CD4-positive, alpha-beta T cell treated with Interleukin-21 for 1 hour (primary cell): ENCODE measurements around the gene WDR81.
"Not testable (repeated sequence)": the region's sequence is repeated elsewhere in the genome, so short reads cannot be mapped to it uniquely, and the experiment has no call there.

Experiments used
- DNase-seq: peaks from one replicate; pipeline ENCODE4 v3.0.0-alpha.2; 2020

WDR81 gene

DNA sequence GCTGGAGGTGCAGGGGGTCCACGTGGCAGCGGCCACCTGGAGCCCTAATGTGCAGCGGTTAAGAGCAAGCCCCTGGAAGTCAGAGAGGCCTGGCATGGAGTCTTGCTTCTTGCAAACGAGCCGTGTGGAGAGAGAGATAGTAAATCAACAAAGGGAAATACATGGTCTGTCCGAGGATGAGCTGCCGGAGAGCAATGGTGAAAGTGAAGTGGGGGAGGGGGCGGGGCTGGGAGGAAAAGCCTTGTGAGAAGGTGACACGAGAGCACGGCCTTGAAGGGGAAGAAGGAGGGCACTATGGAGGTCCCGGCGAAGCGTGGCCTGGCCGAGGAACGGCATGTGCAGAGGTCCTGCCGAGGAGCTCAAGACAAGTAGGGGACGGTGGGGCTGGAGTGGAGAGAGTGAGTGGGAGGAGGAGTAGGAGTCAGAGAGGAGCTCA, 31.3 kb downstream of the WDR81 start:
- DNase-seq, result no peak

DNA sequence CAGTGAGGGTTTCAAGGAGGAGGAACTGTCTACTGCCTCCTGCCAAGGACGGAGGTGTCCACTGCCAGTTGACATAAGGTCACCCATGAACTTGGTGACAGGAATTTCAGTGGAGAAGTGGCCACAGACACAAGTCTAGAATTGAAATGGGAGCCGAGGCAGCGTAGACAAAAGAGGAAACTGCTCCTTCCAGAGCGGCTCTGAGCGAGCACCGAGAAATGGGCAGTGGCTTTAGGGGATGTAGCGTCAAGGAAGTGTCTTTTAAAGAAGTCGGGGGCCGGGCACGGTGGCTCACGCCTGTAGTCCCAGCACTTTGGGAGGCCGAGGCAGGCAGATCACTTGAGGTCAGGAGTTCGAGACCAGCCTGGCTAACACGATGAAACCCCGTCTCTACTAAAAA, 34.3 kb downstream of the WDR81 start:
- DNase-seq, result no peak

- DNase-seq, result no peak
Observed at GRCh38 chr17:1759529-1759928, 35.0 kb downstream of the WDR81 start.

- DNase-seq, result no peak
Observed at GRCh38 chr17:1762233-1762900, 37.9 kb downstream of the WDR81 start.

- DNase-seq, result no peak
Observed at GRCh38 chr17:1762901-1763898, 38.7 kb downstream of the WDR81 start.

GRCh38 chr17:1764284-1764683, 39.8 kb downstream of the WDR81 start:
- DNase-seq, result peak; percentile 65

DNA sequence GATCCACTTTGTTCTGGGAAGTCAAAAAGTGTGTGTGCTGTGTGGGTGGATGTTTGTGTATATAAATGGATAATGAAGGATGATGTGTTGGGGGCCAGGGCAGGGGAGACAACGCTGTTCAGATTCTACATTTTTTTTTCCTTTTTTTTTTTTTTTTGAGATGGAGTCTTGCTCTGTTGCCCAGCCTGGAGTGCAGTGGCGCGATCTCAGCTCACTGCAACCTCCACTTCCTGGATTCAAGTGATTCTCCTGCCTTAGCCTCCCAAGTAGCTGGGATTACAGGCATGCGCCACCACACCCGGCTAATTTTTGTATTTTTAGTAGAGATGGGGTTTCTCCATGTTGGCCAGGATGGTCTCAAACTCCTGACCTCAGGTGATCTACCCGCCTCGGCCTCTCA, 40.2 kb downstream of the WDR81 start:
- DNase-seq, result not testable (repeated sequence)

DNA sequence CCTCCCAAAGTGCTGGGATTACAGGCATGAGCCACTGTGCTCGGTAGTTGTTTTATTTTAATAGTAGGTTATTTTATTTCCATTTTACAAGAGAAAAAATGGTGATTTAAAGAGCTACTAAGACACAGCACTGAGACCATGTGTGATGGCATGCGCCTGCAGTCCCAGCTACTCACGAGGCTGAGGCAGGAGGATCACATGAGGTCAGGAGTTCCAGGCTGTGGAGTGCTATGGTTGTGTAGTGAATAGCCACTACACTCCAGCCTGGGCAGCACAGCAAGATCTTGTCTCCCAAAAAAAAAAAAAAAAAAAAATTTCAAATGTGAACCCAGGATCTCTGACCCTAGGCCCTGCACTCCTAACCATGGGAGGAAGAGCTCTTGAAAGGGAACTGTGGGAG, 41.1 kb downstream of the WDR81 start:
- no peak for DNase-seq

GRCh38 chr17:1766382-1767135, 42.1 kb downstream of the WDR81 start:
- no peak for DNase-seq

DNA sequence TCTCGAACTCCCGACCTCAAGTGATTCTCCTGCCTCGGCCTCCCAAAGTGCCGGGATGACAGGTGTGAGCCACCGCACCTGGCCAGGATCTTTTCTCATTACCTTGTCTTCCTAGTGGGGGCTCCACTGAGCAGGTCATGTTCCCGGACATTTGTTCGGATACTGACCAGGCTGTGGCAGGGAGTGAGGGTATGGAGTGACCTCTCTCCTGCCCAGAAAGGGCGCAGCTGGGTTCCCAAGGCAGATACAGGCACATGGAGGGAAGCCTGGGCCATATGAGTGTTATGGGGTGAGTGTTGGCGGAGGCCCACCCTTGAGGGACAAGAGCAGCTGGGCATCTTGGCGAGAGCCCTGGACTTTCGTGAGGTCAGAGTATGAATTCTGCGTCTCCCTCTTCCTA, 42.9 kb downstream of the WDR81 start:
- DNase-seq, result no peak

- no peak for DNase-seq
Observed at GRCh38 chr17:1769822-1770477, 45.4 kb downstream of the WDR81 start.

DNA sequence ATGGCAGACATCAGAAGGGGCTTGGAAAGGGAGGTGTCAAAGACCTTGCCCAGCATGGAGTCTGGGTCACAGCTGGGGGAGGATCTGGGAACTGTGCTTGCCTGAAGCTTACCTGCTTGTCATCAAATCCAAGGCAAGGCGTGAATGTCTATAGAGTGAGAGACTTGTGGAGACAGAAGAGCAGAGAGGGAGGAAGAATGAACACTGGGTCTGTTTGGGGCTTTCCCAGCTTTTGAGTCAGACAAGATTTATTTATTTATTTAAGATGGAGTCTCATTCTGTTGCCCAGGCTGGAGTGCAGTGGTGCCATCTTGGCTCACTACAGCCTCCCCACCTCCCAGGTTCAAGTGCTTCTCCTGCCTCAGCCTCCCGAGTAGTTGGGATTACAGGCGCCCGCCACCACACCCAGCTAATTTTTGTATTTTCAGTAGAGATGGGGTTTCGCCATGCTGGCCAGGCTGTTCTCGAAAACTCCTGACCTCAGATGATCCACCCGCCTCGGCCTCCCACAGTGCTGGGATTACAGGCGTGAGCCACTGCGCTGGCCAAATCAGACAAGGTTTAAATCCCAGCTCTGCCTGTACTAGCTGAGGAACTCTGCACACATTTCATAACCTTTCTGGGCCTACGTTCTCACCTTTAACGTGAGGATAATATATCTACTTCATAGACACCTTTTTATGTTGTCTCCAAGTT, 48.6 kb downstream of the WDR81 start:
- DNase-seq, result not testable (repeated sequence)

GRCh38 chr17:1773696-1774181, 49.2 kb downstream of the WDR81 start:
- DNase-seq, result no peak

- DNase-seq, result no peak
Observed at GRCh38 chr17:1774390-1775176, 50.1 kb downstream of the WDR81 start.

- DNase-seq, result no peak
Observed at GRCh38 chr17:1776328-1776727, 51.8 kb downstream of the WDR81 start.

GRCh38 chr17:1776857-1777256, 52.4 kb downstream of the WDR81 start:
- DNase-seq, result no peak

DNA sequence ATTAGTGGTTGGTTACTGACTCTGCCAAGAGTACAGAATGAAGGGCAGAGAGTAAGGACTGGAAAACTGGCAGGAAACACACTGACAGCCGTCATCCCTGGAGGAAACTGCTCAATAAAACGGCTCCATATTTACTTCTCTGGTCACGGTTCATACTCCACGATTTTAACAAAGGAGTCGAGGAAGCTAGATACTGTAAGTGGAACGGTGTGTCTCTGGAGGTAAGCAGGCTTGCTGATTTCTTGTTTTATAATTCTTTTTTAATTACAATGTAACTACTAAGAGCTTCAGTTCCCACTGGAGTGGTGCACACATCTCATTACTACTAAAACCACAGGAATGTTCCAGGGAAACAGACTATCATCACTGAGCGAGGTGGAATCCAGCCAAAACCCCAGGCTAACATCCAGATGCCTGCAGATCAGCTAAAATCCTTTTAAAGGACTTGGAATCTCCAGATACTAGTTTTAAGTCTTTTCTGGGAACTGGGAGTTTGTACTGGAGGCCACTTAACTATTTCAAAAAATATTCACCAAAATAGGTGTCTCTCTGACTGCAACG, 55.1 kb downstream of the WDR81 start:
- DNase-seq, result no peak

DNA sequence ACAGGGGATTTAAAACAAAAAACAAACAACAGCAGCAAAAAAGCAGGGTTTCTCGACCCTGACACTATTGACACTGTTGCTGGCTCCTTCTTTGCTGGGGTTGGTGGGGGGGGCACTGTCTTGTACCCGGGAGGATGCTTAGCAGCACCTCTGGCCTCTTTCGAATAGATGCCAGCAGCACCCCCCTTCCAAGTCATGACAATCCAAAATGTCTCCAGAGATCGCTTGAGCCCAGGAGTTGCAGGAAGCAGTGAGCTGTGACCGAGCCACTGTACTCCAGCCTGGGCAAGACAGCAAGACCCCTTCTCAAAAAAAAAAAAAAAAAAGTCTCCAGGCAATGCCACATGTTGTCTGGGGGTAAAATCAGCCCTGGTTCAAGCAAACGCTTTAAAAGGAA, 57.7 kb downstream of the WDR81 start:
- no peak for DNase-seq

DNA sequence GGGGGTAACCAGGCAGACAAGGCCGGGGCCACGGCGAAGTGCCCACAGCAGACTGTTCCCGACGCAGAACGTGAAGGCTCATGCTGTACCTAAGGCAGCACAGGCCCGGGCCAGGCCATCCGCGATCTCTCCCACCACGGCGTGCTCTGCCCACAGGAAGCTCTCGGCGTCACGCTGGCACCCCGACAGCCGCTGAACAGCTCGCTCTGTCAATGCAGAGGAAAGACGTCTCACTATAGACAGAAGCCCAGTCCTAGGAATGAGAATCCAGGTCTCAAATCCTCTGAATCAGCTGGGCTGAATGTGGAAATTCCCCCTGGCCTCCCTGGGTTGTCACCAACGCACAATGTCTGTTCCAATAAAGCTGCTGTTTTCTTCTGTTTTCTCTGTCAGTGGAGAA, 58.8 kb downstream of the WDR81 start:
- no peak for DNase-seq

- DNase-seq, result peak; percentile 27
Observed at GRCh38 chr17:1783834-1784611, 59.5 kb downstream of the WDR81 start.
